ENCODE measurements around the gene MSRB3.

MSRB3 gene

DNA sequence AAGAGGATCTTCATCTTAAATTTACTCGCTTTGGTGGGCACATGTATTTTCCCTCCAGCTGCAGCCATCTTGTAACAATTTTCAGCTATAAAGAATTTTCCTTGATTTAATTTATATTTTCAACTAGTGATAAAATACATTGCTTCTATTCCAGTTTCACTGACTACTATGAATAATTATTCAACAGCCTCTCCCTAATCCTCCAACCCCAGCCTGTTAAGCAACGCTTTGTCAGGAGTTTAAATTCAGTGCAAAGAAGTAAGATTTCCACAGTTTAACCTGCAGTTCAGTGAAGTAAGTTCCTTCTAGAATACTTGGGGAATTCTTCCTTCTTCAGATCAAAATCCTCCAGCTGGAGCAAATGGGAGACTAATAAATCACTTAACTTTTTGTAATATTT, 180.2 kb downstream of the MSRB3 start:
- peaks cover 67% of the 10 kb centered on the region for H3K36me3 ChIP-seq (ENCODE audit: insufficient read depth, low read length)
- no peaks in the 10 kb centered on the region for H3K9me3 ChIP-seq (ENCODE audit: insufficient read depth, low read depth, low read length)
- no peaks in the 10 kb centered on the region for H3K79me2 ChIP-seq (ENCODE audit: insufficient read depth, low read length)
- no peaks in the 10 kb centered on the region for H3F3A ChIP-seq (ENCODE audit: low read depth)
- no peaks in the 10 kb centered on the region for H4K20me1 ChIP-seq (ENCODE audit: insufficient read depth, low read length, poor library complexity, severe bottlenecking)
- no peak for TF ChIP-seq EZH2phosphoT487 (IDR thresholded peaks at IDR 0.05; ENCODE audit: borderline replicate concordance)
- TF ChIP-seq, protein P1, sequence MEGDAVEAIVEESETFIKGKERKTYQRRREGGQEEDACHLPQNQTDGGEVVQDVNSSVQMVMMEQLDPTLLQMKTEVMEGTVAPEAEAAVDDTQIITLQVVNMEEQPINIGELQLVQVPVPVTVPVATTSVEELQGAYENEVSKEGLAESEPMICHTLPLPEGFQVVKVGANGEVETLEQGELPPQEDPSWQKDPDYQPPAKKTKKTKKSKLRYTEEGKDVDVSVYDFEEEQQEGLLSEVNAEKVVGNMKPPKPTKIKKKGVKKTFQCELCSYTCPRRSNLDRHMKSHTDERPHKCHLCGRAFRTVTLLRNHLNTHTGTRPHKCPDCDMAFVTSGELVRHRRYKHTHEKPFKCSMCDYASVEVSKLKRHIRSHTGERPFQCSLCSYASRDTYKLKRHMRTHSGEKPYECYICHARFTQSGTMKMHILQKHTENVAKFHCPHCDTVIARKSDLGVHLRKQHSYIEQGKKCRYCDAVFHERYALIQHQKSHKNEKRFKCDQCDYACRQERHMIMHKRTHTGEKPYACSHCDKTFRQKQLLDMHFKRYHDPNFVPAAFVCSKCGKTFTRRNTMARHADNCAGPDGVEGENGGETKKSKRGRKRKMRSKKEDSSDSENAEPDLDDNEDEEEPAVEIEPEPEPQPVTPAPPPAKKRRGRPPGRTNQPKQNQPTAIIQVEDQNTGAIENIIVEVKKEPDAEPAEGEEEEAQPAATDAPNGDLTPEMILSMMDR (conservative IDR thresholded peaks at IDR 0.05; ENCODE audit: low read length) = no peak
- no peak overlapping the region for H3K4me3 ChIP-seq (ENCODE audit: low read length, poor library complexity, severe bottlenecking)
- no peaks in the 10 kb centered on the region for H3K4me1 ChIP-seq (ENCODE audit: insufficient read depth, low read length, poor library complexity, severe bottlenecking)
- no peak overlapping the region for H2AFZ ChIP-seq (ENCODE audit: low read length)
- H3K9me2 ChIP-seq (replicated peaks; ENCODE audit: low read depth, low read length) = no peaks in the 10 kb centered on the region
- H3K4me2 ChIP-seq (ENCODE audit: low read depth, low read length, poor library complexity, severe bottlenecking) = no peak overlapping the region
- no peaks in the 10 kb centered on the region for H3K27me3 ChIP-seq (ENCODE audit: insufficient read depth, low read length, poor library complexity, severe bottlenecking)
- H3K9ac ChIP-seq (ENCODE audit: low read depth, low read length, poor library complexity, severe bottlenecking) = no peak overlapping the region

DNA sequence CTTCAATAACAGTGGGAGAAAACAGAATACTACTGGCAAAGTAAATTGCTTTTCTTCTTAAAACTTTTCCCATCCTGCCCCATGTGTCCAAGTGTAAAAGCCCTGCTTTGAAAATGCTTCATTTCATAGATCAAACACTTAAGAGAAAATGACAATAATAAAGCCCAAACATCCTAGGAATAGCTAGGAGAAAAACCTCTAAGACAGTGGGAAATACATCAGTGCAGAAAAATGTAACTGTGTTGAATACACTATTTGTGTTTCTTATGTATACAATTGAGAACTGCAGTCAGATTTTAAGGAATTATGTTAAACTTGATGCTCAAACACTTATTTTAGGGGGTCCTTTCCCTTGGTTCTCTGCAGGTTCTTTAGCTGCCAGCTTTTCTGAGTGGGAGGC, 181.1 kb downstream of the MSRB3 start:
- no peaks in the 10 kb centered on the region for H4K20me1 ChIP-seq (ENCODE audit: insufficient read depth, low read length, poor library complexity, severe bottlenecking)
- no peaks in the 10 kb centered on the region for H3K27me3 ChIP-seq (ENCODE audit: insufficient read depth, low read length, poor library complexity, severe bottlenecking)
- H3K9ac ChIP-seq (ENCODE audit: low read depth, low read length, poor library complexity, severe bottlenecking) = no peak overlapping the region
- H3K9me3 ChIP-seq (ENCODE audit: insufficient read depth, low read depth, low read length) = no peaks in the 10 kb centered on the region
- no peak overlapping the region for H3K4me3 ChIP-seq (ENCODE audit: low read length, poor library complexity, severe bottlenecking)
- no peak overlapping the region for H3K4me2 ChIP-seq (ENCODE audit: low read depth, low read length, poor library complexity, severe bottlenecking)
- H3K79me2 ChIP-seq (ENCODE audit: insufficient read depth, low read length) = no peaks in the 10 kb centered on the region
- H3K36me3 ChIP-seq (ENCODE audit: insufficient read depth, low read length) = peaks cover 67% of the 10 kb centered on the region
- no peak for TF ChIP-seq EZH2phosphoT487 (IDR thresholded peaks at IDR 0.05; ENCODE audit: borderline replicate concordance)
- TF ChIP-seq, protein P1 (conservative IDR thresholded peaks at IDR 0.05; ENCODE audit: low read length) = no peak
- H3F3A ChIP-seq (ENCODE audit: low read depth) = no peaks in the 10 kb centered on the region
- H3K9me2 ChIP-seq (replicated peaks; ENCODE audit: low read depth, low read length) = no peaks in the 10 kb centered on the region
- H2AFZ ChIP-seq (ENCODE audit: low read length) = no peak overlapping the region
- H3K4me1 ChIP-seq (ENCODE audit: insufficient read depth, low read length, poor library complexity, severe bottlenecking) = no peaks in the 10 kb centered on the region

DNA sequence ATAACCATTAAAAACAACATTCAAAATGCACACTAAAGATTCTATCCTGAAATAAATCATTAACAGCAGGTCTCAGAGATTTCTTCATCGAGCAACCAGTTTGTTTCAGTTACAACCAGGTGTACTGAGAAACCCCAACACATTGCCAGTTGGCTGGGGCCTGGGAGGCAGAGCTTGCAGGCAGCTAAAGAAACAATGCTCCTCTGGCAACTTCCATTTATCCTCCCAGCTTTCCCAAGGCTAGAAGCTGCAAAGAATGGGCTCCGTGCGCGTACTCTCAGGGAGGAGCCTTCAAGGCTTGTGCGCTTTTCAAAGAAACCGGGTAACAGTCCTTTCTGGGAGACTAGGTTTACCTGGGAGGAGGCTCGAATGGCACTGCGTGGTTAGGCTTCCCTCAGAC, 181.6 kb downstream of the MSRB3 start:
- no peaks in the 10 kb centered on the region for H3K79me2 ChIP-seq (ENCODE audit: insufficient read depth, low read length)
- H3K4me1 ChIP-seq (ENCODE audit: insufficient read depth, low read length, poor library complexity, severe bottlenecking) = no peaks in the 10 kb centered on the region
- H3K4me3 ChIP-seq (ENCODE audit: low read length, poor library complexity, severe bottlenecking) = no peak overlapping the region
- no peak overlapping the region for H3K9ac ChIP-seq (ENCODE audit: low read depth, low read length, poor library complexity, severe bottlenecking)
- no peaks in the 10 kb centered on the region for H3K9me2 ChIP-seq (replicated peaks; ENCODE audit: low read depth, low read length)
- no peak overlapping the region for H3K4me2 ChIP-seq (ENCODE audit: low read depth, low read length, poor library complexity, severe bottlenecking)
- no peaks in the 10 kb centered on the region for H3K27me3 ChIP-seq (ENCODE audit: insufficient read depth, low read length, poor library complexity, severe bottlenecking)
- peaks cover 68% of the 10 kb centered on the region for H3K36me3 ChIP-seq (ENCODE audit: insufficient read depth, low read length)
- TF ChIP-seq EZH2phosphoT487 (IDR thresholded peaks at IDR 0.05; ENCODE audit: borderline replicate concordance) = no peak
- TF ChIP-seq, protein P1 (conservative IDR thresholded peaks at IDR 0.05; ENCODE audit: low read length) = no peak
- H4K20me1 ChIP-seq (ENCODE audit: insufficient read depth, low read length, poor library complexity, severe bottlenecking) = no peaks in the 10 kb centered on the region
- H3F3A ChIP-seq (ENCODE audit: low read depth) = no peaks in the 10 kb centered on the region
- H2AFZ ChIP-seq (ENCODE audit: low read length) = no peak overlapping the region
- H3K9me3 ChIP-seq (ENCODE audit: insufficient read depth, low read depth, low read length) = no peaks in the 10 kb centered on the region
